ENCODE measurements around the gene MTPN.

GRCh38 chr7:135980665-135981180 lies 3.6 kb upstream of the MTPN start:
- TF ChIP-seq CTCF (IDR thresholded peaks at IDR 0.05; ENCODE audit: low read length) (no peak), EZH2 (optimal IDR thresholded peaks at IDR 0.05; ENCODE audit: low read depth, low read length) (no peak), EZH2phosphoT487 (IDR thresholded peaks at IDR 0.05; ENCODE audit: low read length) (no peak)

Measured in MM.1S (cell line).